ENCODE results near the gene DMTF1.
"Not testable (repeated sequence)": the region's sequence is repeated elsewhere in the genome, so short reads cannot be mapped to it uniquely, and the experiment has no call there.

DMTF1 gene

DNA sequence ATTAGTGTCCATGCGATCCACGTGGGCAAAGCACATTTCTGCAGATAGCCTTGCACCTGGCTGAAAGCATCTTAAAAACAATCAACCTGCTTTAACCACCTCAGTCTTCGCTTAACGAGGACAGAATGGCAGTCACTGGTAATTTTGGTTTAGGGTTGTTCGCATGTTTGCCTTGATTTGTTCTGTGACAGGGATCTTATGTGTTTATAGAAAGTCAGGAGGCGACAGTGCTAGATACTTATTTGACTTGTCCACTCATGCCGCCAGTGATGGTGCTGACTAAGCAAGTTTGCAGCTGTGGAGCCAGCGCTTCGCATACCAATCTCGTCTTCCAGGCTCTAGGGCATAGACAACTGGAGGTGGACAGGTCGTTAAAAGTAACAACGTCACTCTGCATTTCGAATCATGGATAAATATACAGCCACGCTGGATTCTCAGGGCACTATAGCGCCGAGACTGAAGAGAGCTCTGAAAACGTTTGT is 68.5 kb downstream of the DMTF1 start:
- no peak for DNase-seq (ENCODE audit: low read depth, low spot score)

DNA sequence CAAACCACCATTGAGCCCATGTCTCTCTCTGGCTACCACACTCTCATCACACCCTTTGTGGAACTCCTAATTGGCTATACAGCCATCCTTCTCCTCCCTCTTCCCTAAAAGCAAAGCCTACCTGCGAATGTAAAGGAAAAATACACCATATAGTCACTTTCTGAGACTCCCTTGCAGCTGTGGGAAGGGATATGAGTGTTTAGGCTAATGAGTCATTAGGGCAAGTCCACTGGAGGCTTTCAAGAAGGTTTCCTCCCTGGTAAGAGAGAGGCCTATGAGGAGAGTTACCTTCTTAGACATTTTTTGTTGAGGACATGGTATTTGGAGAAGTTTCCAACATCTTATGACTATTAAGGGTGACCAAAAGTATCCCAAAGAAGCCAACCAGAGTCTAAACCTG is 71.4 kb downstream of the DMTF1 start:
- no peak for DNase-seq (ENCODE audit: low read depth, low spot score)

DNA sequence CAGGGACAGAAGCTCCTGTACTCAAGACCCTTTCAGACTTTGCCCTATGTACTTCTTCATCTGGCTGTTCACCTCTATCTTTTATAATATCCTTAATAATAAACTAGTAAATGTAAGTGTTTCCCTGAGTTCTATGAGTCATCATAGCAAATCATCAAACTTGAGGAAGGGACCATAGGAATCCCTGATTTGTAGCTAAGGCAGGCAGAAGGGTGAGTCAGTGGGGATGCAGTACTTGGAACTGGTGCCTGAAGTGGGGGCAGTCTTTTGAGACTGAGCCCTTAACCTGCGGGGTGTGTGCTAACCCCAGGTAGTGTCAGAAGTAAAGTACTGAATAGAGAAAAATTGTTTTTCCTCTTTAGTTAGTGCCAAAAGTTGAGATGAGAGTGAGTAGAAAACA is 73.4 kb downstream of the DMTF1 start:
- DNase-seq (ENCODE audit: low read depth, low spot score): no peak

DNA sequence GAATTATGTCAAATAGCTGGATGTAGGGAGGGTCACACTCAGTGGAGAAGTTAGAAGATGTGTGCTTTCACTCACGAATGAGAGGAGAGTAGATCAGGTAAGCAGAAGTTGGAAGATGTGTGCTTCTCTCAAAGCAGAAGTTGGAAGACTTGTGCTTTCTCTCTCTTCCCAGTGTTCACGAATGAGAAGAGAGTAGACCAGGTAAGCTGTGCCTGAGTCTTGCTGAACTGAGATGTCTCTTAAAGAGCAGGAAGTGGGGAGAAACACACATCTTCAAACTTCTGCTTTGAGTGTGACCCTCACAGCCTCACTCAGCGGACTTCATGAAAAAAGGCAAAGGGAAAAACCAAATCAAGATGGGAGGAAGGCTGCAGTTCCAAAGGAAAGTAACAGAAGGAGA is 74.2 kb downstream of the DMTF1 start:
- no peak for DNase-seq (ENCODE audit: low read depth, low spot score)

DNA sequence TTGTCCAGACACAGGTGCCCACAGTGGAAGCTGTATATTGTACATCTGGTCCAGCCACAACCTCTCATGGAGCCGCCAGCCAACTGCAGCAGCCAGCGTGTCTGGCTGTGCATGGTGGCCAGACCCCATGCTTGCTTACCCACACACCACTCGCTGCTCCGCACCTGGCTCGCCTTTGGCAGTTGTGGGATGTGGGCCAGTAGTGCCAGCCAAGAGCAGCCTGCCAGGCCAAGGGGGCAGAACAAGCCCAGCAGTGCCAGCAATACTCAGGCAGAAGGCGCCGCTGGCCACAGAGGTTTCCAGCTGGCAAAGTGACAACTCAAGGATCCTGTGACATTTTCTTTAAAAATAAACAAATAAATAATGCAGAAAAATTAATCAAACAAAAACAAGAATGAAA is 79.0 kb downstream of the DMTF1 start:
- DNase-seq (ENCODE audit: low read depth, low spot score): no peak

DNA sequence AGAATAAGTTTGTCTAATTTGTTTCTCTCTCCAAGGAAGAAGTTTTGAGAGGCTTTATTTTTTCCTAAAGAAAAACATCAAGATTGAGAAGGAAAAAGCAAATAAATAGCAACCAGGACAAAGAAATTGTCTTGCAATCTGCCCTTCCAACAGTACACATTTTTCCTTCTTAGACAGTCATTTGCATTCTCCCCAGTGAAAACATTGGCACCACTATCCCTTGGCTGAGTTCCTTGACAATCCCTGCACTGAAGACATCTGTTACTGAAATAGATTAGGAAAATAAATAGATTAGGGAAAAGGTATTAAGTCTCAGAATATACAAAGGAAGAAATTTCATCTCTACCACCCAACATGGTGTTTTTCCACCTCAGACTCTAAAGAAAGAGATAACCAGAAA is 79.5 kb downstream of the DMTF1 start:
- no peak for DNase-seq (ENCODE audit: low read depth, low spot score)

DNA sequence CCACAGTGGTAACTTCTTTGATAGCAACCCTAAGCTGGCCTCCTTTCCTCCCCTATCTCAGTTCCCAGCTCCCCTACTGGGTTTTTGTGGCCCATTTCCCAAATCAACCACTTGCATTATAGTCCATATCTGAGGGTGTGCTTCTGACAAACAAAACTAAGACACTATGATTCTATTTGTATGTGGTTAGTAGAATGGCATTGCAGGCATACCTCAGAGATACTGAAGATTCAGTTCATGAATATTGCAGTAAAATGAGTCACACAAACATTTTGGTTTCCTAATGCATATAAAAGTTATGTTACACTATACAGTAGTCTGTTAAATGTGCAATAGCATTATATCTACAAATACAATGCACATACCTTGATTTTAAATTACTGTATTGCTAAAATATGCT is 82.7 kb downstream of the DMTF1 start:
- no peak for DNase-seq (ENCODE audit: low read depth, low spot score)

DNA sequence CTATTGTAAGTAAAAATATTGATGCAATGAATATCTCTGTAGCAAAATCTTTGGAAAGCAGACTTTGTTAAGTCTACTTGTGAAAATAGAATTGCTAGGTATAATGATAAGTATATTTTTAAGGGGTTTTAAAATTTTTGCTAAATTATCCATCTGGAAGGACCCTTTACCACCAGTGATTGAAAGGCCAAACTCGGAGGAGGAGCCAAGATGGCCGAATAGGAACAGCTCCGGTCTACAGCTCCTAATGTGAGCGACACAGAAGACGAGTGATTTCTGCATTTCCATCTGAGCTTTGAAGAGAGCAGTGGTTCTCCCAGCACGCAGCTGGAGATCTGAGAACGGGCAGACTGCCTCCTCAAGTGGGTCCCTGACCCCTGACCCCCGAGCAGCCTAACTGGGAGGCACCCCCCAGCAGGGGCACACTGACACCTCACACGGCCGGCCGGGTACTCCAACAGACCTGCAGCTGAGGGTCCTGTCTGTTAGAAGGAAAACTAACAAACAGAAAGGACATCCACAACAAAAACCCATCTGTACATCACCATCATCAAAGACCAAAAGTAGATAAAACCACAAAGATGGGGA is 86.3 kb downstream of the DMTF1 start:
- DNase-seq (ENCODE audit: low read depth, low spot score): not testable (repeated sequence)

DNA sequence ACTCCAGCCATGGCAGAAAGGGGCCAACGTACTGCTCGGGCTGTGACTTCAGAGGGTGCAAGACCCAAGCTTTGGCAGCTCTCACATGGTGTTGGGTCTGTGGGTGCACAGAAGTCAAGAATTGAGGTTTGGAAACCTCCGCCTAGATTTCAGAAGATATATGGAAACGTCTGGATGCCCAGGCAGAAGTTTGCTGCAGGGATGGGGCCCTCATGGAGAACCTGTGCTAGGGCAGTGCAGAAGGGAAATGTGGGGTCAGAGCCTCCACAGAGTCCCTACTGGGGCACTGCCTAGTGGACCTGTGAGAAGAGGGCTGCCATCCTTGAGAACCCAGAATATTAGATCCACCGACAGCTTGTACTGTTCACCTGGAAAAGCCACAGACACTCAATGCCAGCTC is 93.4 kb downstream of the DMTF1 start:
- not testable (repeated sequence) for DNase-seq (ENCODE audit: low read depth, low spot score)

Data from brain pericyte (primary cell).